NAMALWA (cell line): ENCODE results near the gene MRGPRD.
A peak's percentile ranks its signal among the peaks of the same experiment; 100 is the strongest.

ENCODE experiments used
- DNase-seq: peaks from one replicate; pipeline ENCODE4 v3.0.0-alpha.2; 2015; ENCODE audit warnings: low spot score

The MRGPRD gene

DNA sequence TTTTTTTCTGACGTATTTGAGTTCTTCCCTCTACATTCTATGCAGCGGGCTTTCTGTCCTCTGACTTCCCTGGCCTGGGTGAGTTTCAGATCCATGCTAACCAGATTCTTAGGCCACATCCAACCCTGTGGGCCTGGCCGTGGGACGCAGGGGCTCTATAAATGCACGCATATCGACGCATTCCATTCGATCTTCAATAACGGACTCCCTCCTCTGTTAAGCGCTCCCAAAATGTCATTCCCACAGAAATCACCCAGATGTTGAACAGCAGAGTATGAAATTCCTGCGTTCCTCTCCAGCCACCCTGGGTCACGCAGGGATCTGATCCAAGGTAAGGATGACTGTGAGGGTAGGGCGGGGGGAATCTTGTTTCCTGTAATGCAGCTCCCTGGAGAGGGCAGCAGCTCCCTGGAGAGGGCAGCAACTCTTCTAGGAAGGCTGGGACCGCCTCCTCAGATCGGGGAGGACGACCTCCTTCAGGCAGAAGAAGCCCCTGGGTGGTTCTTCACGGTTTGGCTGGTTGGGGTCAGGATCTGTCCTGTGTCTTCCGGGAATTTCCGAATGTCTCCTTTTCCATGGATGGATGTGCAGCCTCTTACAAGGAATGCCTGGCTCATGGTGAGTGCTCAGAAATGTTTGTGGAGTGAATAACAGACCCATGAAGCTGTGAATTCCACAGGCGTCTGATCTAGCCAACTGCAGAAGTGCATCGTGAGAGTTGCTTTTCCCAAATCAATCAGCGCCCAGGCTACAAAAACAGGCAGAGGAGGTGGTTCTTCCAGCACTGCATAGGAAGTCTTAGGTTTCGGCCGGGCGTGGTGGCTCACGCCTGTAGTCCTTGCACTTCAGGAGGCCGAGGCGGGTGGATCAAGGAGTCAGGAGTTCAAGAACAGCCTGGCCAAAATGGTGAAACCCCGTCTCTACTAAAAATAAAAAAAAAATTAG is 12.2 kb downstream of the MRGPRD start:
- no peak for DNase-seq

DNA sequence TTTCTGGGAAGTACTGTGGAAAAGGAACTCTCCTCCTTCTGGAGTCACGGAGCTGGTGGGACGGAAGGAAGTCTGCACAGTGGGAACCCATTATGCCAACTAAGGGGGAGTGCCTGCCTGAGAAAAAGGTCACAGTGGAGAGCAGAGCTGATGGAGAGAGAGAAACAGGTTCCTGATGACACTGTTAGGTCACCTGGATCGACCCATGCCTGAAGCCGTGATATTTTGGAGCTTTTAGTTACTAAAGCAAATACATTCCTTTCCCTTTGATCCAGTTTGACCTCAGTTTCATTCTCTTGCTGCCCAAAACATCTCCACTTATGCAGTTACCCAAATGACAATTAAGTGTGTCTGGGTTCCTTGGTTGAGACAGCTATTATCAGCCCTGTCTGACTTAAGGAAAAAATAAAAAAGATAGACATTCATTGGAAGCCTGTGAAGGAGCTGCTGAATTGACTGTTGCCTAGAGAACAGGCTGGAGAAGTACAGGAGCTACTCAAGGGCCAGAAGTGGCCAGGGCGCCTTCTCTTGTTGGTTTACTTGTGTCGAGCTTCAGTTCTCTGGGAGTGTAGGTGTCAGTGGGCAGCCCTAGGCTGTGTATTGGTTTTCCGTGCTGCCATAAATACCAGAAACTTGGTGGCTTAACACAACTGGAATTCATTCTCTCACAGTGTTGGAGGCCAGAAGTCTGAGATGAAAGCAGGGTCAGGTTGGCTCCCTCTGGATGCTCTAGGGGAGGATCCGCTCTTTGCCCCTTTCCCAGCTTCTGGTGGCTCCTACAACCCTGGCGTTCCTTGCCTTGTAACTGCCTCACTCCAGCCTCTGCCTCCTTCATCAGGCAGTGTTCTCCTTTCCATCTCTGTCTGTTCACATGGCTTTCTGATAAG is 13.6 kb downstream of the MRGPRD start:
- no peak for DNase-seq

DNA sequence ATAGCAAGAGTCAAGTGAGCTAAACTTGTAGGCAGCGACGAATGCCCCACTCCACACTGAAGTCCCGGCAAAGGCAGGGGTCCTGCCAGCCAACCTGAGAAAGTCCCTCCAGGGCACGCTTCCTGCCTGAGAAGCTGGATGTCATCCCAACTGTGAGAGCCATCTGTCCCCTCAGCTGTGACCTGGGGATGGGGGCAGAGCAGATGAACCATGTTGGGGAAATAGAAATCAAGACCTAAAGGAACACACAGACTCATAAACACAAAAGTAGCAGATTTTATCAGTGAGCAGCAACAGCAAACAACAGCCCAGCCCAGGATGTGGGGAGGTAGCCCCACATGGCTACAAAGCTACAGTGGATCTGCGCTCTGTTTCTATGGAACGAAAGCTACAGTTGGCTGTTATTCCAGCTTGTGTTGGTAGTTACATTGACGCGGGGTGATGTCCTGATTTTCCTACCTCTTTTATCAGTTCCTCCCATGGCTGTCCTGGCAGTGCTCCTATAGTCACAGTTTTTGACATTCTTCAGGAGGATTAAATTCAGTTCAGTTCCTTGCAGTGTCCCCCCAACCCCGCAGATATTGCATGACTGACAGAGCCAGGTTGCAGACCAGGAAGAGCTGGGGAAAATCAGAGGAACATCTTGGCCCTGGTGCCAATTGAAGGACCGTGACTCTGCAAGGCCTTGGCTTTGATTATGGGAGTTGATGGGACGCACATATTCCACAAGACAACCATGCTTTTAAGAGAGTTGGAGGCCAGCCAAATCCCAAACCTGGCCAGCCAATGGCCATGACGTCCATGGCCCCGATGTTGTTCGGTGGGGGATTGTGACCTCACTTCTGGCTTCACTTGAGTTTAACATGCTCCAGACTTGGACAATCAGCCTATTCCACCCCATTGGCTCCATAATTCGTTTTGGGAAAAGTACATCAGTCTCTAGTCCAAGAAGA is 14.6 kb downstream of the MRGPRD start:
- DNase-seq: no peak

DNA sequence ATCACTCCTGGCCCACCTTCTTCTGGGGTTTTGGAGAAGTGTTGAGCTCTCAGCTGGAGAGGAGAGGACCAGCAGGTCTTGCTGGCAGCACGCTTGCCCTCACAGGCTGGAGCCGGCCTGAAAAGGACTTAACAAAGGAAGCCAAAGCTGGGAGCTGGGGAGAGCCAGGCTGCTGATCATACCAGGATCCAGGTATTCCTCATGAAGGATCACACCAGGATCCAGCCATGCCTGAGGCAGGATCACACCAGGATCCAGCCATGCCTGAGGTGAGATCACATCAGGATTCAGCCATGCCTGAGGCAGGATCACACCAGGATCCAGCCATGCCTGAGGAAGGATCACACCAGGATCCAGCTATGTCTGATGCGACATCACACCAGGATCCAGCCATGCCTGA is 17.0 kb downstream of the MRGPRD start:
- peak; percentile 13 for DNase-seq

DNA sequence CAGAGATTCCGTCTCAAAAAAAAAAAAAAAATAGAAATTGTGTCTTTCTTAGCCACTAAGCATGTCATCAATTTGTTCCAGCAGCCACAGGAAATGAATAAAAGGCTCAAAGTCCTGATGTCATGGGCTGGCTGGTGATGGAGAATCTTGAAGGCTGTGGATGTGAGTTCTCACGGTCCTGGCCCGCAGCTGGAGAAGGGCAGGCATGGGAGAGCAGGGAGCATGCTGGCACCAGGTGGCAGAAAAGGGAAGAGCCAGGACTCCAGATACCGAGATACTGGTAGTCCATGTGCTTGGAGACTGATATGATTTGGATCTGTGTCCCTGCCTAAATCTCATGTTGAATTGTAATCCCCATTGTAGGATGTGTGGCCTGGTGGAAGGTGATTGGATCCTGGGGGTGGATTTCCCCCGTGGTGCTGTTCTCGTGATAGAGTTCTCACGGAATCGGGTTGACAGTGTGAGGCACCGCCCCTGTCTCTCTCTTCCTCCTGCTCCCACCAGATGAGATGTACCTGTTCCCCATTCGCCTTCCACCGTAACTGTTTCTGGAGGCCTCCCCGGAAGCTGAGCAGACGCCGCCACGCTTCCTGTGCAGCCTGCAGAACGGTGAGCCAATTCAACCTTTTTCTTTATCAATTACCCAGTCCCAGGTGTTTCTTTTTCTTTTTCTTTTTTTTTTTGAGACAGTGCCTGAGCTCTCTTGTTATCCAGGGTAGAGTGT is 18.1 kb downstream of the MRGPRD start:
- DNase-seq: no peak

DNA sequence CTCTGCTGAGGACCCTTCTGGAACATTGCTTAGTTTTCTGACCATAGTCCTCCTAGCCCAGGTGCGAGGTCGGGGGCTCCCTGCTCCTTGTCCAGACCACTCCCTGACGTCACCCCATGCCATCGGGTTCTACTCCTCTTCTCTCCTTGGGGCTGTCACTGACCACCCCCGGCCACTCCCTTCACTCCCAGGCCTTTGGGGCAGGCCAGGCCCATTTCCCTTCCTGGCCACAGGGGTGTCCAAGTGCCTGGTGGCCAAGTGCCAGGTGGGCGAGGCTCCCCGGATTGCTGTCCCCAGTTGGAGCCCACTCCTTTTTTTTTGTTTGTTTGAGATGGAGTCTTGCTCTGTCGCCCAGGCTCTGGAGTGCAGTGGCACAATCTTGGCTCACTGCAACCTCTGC is 19.5 kb downstream of the MRGPRD start:
- no peak for DNase-seq

DNA sequence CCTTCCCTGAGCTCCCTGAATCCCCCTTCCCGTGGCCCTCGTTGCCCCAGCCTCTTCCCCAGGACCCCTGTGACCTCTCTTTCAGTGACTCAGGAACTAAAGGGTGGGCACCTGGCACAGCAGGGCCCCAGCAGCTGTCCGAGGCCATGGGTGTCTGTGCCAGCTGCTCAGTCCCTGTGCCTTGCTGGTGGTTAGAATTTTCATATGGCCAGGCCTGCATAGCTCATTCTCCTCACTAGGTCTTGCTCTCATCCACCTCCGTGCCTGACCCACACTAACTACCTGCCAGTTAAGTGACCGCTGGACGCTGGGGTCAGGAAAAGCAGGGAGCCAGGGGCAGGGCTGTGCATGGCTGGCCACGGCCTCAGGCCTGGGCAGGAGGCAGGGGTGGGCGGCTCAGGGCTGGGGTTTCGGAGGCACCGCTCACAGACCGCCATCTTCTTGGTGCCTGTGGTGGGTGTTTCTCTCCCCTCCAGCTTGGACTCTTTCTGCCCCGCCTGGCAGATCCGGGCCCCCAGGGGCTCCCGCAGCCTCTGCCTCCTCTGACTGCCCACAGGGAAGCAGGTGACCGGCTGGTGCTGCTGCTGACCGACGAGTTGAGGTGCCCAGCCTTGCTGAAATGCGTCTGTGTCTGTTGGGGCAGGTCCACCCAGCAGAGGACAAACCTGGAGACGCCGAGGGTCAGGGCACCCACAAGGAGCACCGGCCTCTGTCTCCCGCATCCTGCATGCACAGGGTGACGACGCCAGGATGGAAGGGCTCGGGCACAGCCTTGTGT is 20.3 kb downstream of the MRGPRD start:
- DNase-seq: no peak

DNA sequence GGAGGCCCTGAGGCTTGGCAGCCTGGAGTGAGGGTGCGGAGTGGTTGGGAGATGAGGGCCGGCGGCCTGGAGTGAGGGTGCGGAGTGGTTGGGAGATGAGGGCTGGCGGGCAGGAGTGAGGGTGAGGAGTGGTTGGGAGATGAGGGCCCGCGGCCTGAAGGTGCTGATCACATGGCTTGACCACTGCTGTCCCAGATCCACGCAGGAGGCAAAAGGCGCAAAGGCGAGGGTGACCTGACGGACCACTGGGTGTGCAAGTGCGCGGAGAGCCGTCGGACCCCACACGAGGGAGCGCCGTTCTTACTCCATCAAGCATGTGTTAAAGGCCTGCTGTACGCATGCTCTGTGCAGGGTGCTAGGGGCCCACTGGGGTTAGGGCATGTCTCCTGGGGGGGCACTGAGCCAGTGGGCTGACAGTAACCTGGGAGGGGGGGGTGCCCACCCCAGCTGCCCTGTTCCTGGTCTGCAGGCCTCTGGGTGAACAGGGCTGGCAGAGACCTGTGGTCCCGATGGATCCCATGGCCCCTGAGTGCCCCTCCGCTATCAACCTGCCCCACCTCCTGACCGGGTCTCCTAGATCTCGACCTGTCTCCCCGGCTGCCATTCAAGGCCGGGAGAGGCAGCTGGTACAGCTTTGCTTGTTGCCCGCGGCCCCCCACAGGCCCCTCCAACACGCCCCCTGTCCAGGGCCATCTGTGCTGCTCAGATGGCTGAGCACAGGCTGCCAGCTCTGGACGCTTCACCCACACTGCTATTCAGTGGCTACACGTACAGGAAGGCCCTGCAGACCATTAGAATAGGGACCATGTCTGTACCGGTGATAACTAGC is 21.1 kb downstream of the MRGPRD start:
- DNase-seq: no peak

DNA sequence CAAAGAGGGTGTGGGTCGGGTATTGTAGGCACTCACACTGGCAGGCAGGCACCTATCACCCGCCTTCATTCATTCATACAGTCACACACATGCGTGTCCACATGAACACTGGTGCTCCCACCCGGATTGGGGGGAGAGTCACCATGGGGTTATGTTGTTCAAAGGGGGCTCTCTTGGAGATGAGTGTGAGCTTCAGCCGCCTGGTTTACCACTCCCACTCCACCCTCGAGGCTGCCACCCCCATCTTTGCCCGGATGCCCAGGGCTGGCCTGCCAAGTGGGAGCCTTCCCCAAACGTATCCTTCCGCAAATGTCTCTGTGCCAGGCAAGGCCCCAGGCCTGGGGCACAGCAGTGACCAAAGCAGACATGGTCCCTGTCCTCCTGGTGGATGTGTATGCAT is 22.6 kb downstream of the MRGPRD start:
- DNase-seq: no peak

DNA sequence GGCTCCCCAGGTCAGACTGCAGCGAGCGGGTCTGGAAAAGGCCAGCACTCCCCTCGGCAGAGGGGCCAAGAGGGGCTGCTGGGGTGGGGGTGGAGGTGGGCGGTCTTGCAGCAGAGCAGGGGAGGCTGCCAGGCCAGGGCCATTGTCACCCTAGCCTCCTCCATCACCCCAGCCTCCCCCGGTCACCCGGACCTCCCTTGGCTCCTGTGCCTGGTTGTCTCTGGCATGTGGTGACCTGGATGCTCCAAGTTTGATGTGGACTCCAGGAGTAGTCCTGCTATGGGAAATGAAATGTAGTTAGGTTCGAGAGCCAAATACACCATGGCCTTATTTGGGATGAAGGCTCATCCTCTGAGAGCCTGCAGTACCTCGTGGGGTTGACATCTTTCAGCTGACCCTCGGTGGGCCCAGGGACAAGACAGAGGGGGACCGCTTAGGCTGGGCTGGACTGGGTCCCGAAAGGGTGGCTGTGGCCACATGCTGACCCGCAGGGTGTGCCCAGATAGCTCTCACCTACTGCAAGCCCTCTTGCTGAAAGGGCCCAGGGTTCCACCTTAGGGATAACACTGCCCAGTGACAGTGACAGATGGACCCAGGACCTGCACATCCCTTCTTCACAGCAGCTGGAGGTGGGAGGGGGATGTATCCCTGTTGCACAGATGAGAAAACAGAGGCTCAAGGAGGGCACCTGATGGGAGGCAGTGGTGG is 24.1 kb downstream of the MRGPRD start:
- DNase-seq: no peak

DNA sequence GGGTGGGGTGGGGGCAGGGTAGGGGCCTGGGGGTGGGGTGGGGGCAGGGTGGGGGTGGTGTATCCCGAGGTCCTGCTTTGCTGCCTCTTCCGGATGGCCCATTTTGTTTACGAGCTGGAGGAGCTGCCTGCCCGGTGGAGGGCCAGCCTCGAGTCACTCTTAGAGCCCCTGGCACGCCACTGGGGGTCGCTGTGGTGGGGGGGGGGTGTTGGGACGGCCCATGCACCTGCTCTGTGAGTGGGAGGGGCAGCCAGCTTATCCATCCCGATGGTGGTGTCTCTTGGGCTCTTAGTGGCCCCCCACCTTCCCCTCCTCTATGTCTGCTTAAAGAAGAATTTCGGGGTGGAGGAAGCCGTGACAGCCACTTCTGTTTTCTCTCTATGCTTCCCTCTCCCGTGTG is 24.6 kb downstream of the MRGPRD start:
- peak; percentile 50 for DNase-seq

DNA sequence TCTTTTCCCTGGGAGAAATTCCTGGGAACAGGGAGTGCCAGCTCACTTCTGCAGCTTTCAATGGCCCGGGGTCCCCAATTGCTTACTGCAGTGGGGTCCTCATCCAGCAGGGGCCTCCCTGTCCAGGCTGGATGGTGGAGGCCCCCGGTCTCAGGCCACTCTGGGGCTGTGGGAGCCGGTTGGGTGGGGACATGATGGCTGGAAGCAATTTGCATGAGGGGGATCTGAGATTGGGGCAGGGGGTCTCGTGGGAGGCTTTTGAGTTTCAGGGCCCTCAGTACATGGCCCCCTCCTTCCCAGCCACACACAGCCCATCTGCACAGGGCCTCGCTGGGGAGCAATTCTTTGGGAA is 25.2 kb downstream of the MRGPRD start:
- no peak for DNase-seq

DNA sequence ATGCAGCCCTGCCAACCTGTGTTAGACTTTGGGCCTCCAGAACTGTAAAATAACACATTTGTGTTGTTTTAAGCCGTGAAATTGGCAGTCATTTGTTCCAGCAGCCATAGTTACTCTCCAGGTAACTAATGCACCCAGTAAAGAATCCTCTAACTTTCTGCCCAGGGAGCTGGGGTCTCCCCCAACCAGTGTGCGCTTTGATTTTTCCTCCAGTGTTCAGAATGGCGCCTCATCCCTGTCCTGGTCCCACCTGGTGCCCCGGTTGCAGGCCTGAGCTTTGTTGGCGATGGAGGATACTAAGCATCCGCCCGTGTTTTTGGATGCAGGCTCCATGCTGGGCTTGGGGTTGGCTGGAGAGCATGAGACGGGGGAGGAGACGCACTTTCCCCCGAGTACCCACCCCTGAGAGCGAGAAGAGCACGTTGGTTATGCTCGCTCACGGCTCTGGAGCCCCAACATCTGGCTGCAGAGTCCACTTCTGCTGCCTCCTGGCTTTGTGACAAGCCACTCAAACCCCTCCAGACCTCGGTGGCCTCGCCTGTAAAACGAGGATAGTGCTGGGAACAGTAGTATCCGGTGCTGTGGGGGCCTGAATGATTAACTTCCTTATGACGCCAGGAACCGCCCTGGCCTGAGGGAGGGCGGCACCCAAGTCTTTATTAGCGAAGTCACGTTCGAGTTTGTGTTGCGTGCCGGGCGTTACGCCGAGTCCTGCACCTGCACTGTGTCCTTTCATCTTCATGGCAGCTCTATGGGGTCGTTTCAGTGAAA is 25.8 kb downstream of the MRGPRD start:
- no peak for DNase-seq

DNA sequence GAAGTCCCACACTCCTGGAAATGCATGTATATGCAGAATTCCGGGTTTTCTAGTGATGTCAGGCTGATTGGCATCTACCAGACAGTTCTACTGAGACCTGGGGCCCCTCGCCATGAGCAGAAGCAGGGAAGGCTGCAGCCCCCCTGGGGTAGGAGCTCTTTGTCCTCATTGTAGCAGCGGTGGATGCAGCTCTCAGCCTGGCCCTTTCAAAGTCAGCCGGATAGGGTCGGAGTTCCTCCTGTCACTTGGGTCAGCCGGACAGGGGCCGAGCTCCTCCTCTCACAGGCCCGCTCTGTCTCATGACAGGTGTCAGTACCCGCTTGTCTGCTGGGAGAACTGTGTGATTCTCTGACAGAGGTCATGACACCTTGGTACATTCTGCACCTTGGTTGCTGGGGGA is 30.0 kb downstream of the MRGPRD start:
- DNase-seq: no peak

DNA sequence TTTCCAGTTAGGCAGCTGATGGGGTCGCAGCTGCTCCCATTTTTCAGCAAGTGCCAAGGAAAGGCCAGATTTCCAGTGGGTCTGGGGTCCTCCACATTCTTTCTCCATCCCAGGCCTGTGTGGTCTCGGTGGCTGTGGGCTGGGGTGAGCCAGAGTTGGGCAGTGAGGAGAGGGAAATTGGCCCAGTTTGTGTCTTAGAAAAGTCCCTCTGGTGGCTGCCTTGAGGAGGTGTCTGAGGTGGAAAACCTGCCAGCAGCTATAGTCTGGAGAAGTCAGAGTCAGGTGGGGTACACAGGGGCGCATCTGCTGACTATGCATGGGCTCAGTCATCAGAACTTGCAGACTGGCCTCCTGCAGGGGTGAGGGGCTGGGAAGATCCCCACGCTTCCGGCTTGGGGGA is 30.5 kb downstream of the MRGPRD start:
- peak; percentile 58 for DNase-seq

DNA sequence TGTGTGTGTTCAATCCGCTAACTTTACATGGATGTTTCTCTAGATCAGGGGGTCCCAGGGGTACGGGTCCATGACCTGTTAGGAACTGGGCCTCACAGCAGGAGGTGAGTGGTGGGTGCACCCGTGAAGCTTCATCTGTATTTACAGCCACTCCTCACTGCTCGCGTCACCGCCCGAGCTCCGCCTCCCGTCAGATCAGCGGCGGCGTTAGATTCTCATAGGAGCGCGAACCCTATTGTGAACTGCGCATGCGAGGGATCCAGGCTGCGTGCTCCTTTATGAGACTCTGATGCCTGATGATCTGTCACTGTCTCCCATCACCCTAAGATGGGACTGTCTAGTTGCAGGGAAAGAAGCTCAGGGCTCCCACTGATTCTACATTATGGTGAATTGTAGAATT is 31.9 kb downstream of the MRGPRD start:
- DNase-seq: no peak

DNA sequence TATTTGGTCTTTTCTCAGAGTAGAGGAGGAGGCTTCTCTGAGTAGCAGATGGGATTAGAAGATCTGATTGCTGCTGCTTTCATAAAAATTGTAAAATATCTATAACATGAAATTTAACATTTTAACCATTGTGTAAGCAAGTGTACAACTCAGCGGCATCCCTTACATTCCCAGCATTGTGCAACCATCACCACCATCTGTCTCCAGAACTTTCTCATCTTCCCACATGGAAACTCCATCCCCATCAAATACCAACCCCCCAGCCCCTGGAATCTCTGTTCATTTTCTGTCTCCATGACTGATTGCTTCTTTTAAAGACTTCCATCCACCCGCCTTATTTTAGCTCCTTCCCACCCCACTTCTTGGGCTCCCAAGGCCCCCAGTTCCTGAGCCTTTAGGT is 32.3 kb downstream of the MRGPRD start:
- no peak for DNase-seq

DNA sequence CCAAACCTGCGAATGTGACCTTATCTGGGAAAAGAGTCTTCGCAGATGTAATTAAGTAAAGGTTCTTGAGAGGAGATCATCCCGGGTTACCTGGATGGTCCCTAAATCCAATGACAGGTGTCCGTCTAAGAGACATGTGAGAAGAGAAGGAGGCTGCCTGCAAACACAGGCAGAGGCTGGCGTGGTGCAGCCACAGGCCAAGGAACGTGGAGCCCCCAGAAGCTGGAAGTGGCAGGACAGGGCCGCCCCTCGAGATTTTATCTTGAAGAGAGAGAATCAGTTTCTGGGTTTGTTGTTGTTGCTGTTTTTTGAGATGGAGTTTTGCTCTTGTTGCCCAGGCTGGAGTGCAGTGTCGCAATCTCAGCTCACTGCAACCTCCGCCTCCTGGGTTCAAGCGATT is 33.6 kb downstream of the MRGPRD start:
- DNase-seq: no peak
